ENCODE results near the gene TPM2.

The TPM2 gene

GRCh38 chr9:35673132-35674024 is 16.3 kb downstream of the TPM2 start, which contains the start of gene CA9:
Gene CA9, plus strand, starts transcription at chr9:35673928. Its CDS starts 32 bp downstream, at chr9:35673960.
- DNase-seq: no peak

GRCh38 chr9:35669331-35670145 is 20.2 kb downstream of the TPM2 start:
- no peak for DNase-seq

GRCh38 chr9:35667939-35668338 is 21.8 kb downstream of the TPM2 start:
- no peak for DNase-seq

- no peak for DNase-seq
These were observed 23.2 kb downstream of the TPM2 start for GRCh38 chr9:35666549-35666948.

GRCh38 chr9:35666045-35666444 is 23.7 kb downstream of the TPM2 start:
- DNase-seq: no peak

GRCh38 chr9:35665471-35665818 is 24.3 kb downstream of the TPM2 start:
- DNase-seq: no peak

GRCh38 chr9:35664531-35665470 is 24.9 kb downstream of the TPM2 start, which contains the start of gene ARHGEF39:
Gene ARHGEF39, minus strand, starts transcription at chr9:35665195. Its CDS starts 26 bp downstream, at chr9:35665169.
- peak; percentile 66 for DNase-seq

GRCh38 chr9:35662437-35662836 is 27.3 kb downstream of the TPM2 start:
- no peak for DNase-seq

GRCh38 chr9:35661756-35662350 is 27.9 kb downstream of the TPM2 start:
- no peak for DNase-seq

GRCh38 chr9:35660966-35661415 is 28.7 kb downstream of the TPM2 start:
- DNase-seq: no peak

- DNase-seq: no peak
These were observed 30.4 kb downstream of the TPM2 start for GRCh38 chr9:35659340-35659739.

- DNase-seq: no peak
These were observed 30.8 kb downstream of the TPM2 start for GRCh38 chr9:35658968-35659220.

- DNase-seq: peak; percentile 50
These were observed 31.4 kb downstream of the TPM2 start, which contains the start of gene CCDC107 for GRCh38 chr9:35658137-35658967. Gene CCDC107, plus strand, starts transcription at chr9:35658292. Its CDS starts 88 bp downstream, at chr9:35658380.

- DNase-seq: peak; percentile 97
These were observed 32.1 kb downstream of the TPM2 start, which contains the start of gene RMRP for GRCh38 chr9:35657546-35658136. Gene RMRP, minus strand, starts transcription at chr9:35658019.

GRCh38 chr9:35656831-35657545 is 32.7 kb downstream of the TPM2 start:
- no peak for DNase-seq

GRCh38 chr9:35656348-35656747 is 33.4 kb downstream of the TPM2 start:
- no peak for DNase-seq

GRCh38 chr9:35653611-35654010 is 36.1 kb downstream of the TPM2 start:
- no peak for DNase-seq

- no peak for DNase-seq
These were observed 36.9 kb downstream of the TPM2 start for GRCh38 chr9:35652829-35653209.

GRCh38 chr9:35651956-35652828 is 37.5 kb downstream of the TPM2 start:
- DNase-seq: no peak

Measured in NCI-H1048 (cell line).